HG02610 (cell line): ENCODE measurements around the gene RALGPS1.

Source experiments
- ATAC-seq: cut with Tn5 transposase; IDR thresholded peaks from one replicate; pipeline ENCODE4 v1.9.1; 2021; ENCODE audit warnings: mild to moderate bottlenecking, moderate library complexity; ENCODE audit not compliant: unreplicated experiment

RALGPS1 gene

DNA sequence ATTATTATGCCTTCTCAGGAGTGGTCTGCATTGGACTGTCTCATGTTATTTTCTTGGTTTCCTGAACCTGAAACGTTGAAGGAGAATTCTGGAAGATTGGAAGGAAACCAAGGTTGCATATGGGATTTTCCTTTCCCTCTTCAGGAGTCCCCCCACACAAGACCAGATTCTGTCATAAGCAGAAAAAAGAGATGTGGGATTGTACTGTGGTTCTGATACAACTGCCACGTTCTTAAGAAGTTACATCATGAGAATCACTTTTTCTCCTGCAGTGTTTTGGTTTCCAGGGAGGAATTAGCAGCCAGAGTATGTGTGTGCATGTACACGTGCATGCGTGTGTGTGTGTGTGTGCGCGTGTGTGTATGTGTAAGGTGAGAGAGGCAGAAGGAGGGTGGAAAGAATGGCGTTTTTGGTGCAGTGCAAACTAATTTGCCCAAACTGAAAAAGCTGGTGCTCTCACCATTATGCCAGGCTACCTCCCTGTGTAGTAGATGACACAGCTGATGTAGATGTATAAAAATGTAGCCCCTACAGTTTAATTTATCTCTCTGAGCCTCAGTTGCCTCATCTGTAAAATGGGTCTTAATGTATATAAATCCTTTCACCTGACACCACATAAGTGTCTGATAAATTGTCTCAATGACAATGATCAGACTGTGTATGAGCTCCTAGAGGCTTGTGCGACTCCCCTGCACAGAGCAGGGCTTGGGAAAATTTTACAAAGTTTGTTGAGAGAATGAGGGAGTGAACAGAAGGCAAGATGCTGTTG, 38.6 kb downstream of the RALGPS1 start:
- no peak for ATAC-seq

- no peak for ATAC-seq
Measured at GRCh38 chr9:126955811-126956210, 41.2 kb downstream of the RALGPS1 start.

DNA sequence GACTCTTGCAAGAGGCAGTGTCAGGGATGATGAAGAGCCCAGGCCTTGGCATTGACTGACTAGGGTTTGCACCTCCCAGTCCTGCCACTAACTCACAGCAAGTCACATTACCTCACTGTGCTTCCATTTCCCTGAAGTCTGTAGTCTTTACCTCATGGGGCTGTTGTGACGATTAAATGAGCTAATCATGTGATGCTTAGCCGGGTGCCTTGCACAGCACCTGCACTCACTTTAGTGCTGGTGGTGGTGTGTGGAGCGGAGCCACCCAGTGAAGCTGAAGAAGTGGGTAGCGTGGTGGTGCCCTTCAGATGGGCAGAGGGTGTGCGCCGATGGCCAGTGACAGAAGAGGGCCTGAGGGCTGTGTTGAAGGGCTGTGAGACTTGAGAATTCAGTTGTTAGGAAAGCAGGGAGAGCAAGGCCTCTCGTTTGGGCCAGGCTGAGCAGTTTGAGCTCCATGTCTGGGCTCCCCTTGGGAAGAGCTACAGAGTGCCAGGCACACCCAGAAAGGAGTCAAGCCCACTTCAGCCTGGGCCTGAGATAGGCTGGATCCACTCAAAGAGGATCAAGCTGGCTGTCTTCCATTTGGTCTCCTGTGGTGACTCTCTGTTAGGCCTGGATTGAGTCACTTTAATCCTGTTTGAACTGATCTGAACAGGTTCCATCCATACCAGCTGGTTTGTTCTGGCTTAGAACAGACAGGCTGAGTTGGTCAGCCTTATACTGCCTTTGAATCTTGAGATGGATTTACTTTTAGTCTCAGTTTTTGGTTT, 42.5 kb downstream of the RALGPS1 start:
- ATAC-seq = no peak

- ATAC-seq = no peak
Measured at GRCh38 chr9:126957687-126958053, 43.1 kb downstream of the RALGPS1 start.

DNA sequence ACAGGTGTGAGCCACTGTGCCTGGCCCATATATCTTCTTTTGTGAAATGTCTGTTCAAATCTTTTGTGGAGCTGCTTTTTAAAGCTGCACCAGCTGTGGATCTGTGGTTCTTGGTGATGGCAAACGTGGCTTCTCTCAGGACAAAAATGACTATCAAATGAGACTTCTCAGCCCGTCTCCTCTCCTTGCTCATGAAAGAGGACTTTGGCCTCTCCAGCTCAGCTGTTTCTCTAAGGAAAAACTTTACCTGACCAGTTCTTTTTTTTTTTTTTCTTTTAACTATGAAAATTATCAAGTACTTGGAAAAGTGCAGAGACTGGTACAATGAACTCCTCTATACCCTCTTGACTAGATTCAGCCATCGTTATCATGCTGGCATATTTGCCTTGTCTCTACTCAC, 44.8 kb downstream of the RALGPS1 start:
- ATAC-seq = no peak

DNA sequence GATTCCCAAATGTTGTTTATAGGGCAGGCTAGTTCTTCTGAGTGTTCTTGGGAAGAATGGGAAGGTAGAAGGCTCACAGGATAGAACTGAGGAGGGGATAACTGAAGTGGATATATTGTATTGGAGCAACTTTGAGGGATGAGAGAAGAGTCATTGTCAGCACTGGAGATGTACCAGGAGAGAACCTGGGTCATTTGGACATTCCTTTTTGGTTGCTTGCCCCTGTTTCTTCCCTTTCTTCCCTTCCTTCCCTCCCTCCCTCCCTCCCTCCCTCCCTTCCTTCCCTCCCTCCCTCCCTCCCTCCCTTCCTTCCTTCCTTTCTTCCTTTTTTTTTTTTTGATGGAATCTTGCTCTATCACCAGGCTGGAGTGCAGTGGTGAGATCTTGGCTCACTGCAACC, 45.3 kb downstream of the RALGPS1 start:
- no peak for ATAC-seq

- ATAC-seq = no peak
Measured at GRCh38 chr9:126962336-126962735, 47.8 kb downstream of the RALGPS1 start.

DNA sequence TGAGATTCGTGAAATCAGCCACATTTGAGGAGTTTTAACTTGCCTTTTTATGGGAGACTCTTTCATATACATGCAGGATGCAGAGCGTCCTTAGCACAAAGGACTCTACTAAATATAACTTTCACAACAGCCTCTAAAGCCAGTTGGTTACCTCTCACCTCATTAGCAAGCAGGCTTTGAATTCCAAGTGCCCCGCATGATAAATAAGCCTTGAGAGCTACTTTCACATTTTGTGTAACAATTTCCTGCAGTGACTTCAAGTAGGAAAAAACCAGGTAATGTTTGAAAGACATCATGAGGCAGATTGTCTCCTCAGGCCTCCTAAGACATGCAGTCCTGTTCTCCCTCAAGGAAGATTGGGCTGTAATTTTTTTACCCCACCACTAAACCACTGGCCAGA, 50.5 kb downstream of the RALGPS1 start:
- no peak for ATAC-seq

DNA sequence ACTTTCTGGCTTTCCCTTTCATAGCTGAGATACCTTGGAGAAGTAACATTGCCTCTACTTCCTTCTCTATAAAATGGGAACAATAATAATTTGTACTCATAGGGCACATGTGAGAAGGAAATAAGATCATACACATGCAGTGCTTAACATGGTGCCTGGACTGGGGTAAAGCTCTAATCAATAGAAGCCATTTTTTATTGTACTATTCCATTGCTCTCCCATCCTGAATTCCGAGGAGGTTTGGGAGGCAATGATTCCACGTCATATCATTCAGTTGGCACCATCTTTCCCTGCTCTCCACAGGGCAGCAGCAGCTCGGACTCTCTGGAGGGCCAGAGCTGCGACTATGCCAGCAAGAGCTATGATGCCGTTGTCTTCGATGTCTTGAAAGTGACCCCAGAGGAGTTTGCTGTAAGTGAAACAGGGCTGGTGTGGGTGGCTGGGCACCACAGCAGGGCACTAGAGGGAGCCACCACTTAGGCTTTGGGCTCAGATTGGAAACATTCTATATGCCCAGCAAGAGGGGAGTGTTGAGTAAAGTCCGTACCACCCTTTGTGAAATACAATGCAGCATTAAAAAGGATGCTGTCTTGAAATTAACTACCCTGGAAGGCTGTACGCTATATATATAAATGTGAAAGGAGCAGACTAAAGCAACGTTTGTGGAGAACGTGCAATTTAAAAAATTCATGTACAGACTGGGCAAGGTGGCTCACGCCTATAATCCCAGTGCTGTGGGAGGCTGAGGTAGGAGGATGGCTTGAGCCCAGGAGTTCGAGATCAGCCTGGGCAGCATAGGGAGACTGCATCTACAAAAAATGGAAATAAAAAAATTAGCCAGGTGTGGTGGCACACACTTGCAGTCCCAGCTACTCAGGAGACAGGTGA, 51.2 kb downstream of the RALGPS1 start:
- ATAC-seq = no peak

DNA sequence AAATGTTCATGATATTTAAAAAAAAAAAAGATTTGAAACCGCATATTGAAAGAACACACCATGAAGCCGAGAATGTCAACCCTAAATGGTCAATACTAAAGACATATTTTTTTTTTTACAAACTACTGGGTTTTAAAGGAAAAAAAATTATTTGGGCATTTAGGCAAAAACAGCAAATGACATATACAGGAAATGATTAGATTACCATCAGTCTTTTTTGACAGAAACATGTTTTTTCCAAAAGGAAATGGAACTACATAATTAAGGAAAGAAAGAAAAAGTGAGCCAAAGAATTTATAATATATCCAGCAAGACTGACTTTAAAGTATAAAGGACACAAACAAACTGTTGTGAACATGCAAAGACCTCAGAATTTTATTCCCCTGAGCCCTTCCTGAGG, 56.7 kb downstream of the RALGPS1 start:
- no peak for ATAC-seq

- ATAC-seq = peak; percentile 49
Measured at GRCh38 chr9:126973651-126974529, 59.3 kb downstream of the RALGPS1 start.

GRCh38 chr9:126974594-126974993, 60.0 kb downstream of the RALGPS1 start:
- no peak for ATAC-seq

DNA sequence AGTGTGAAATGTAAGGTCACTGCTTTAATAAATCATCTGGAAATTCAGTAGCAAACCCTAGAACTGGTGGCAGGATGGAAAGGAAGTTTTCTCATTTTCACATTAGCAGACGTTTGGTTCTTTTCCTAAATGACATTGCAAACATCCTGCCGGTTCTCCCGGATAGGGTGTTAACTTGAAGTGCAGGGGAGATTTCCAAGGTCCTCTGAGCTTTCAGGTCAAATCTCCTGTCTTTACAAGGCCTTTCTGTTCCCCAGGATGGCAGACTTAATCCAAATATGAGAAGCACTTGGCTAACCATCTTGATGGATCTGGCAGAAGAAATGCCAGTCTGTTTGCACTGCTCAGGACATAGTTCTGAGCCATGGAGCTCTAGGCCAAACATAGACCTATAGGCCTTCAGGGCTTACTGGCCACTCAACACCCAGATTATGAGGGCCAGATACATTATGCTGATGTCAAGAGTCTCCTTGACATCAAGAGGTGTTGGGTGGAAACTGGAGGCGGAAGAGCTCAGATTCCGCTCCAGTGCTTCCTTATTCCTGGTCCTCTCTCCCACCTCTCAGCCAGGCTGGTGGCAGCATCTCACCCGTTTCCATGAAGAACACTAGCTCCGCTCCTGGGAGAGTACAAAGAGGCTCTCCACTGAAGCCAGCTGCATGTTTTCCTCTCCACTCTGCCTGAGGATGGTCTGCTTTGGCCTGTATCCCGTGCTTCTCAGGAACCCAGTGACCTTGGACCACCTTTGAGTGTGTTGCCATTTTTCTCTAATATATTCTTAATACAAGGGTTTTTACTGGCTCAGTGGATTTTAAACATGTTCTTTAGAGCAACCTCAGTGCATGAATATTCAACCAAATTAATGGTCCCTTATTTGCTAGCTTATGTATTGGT, 61.0 kb downstream of the RALGPS1 start:
- ATAC-seq = no peak

- no peak for ATAC-seq
Measured at GRCh38 chr9:126979461-126979860, 64.9 kb downstream of the RALGPS1 start.

GRCh38 chr9:126980231-126980630, 65.6 kb downstream of the RALGPS1 start:
- no peak for ATAC-seq

- no peak for ATAC-seq
Measured at GRCh38 chr9:126981218-126981617, 66.6 kb downstream of the RALGPS1 start.

DNA sequence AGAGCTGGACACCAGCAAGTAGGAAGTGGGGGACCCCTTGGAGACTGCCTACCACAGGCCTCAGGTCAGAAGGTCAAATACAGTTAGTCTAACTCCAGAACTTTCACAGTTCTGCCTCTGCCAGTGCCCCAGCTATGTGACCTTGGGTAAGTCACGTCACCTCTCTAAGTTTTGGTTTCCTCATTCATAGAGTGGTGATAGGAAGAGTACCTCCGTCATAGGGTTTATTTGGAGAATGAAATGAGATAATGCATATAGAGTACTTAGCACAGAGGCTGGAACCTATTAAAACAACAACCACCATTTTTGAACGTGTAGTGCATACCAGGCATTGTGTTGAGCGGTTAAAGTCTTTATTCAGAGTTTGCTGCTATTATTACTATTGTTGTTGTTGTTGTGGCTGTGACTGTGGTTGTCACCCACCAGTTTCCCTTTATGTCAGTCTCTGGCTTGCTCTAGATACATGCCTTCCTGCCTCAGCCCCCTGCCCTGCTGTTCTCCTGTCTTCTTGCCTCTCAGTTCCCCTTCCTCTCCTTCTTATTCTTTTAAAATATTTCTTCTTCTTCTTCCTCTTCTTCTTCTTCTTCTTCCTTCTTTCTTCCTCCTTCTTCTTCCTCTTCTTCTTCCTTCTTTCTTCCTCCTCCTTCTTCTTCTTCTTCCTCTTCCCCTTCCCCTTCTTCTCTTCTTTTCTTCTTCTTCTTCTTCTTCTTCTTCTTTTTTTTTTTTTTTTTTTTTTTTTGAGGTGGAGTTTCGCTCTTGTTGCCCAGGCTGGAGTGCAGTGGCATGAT, 67.8 kb downstream of the RALGPS1 start:
- ATAC-seq = no peak

GRCh38 chr9:126983767-126984166, 69.2 kb downstream of the RALGPS1 start:
- ATAC-seq = no peak

- ATAC-seq = no peak
Measured at GRCh38 chr9:126984969-126985368, 70.4 kb downstream of the RALGPS1 start.
